Panc1 (cell line): Measurements from ENCODE around the gene KIF15. TPM values are rescaled to one million over a fixed set of nuclear protein-coding genes. Genes with fewer than 3 reads are reported as not detected.

Source experiments
- ATAC-seq: fragments of 200-7000 bp; cut with Tn5 transposase; 2 replicates; pipeline ENCODE4 v1.9.1; 2020; ENCODE audit warnings: mild to moderate bottlenecking, moderate library complexity
- BruUV-seq: library from RNA; stranded (reverse); fragments of 400-500 nt; replicated peaks from 2 replicates; lab custom pipeline; 2021; lab: Mats Ljungman, UMichigan
- CTCF ChIA-PET: fragments of 300-600 bp; sonication (Branson Sonifier 250); formaldehyde crosslinking; loops from one replicate; lab custom pipeline; 2022; ENCODE audit warnings: antibody characterized with exemption; lab: Charles Lee
- POLR2A ChIA-PET: fragments of 300-600 bp; sonication (Branson Sonifier 250); formaldehyde crosslinking; loops from one replicate; lab custom pipeline; 2022; ENCODE audit warnings: antibody characterized with exemption; lab: Charles Lee
- DNase-seq: peaks from one replicate; pipeline ENCODE4 v3.0.0-alpha.2; 2010; ENCODE audit warnings: low read depth, low spot score
- H3K27ac ChIP-seq: 2 replicates; pipeline ENCODE4 v1.5.1; 2011; ENCODE audit warnings: mild to moderate bottlenecking, low read length, inconsistent platforms
- H3K27me3 ChIP-seq: fragments of 200-500 bp; sonication (Bioruptor generic); 2 replicates; pipeline ENCODE4 v1.6.0; 2014; ENCODE audit warnings: low read length, inconsistent platforms; ENCODE audit not compliant: control insufficient read depth, insufficient read depth
- H3K36me3 ChIP-seq: fragments of 200-500 bp; sonication (Bioruptor generic); 2 replicates; pipeline ENCODE4 v1.5.1; 2014; ENCODE audit warnings: inconsistent platforms, mild to moderate bottlenecking, low read length, moderate library complexity; ENCODE audit not compliant: control insufficient read depth, insufficient read depth
- H3K4me1 ChIP-seq: 2 replicates; pipeline ENCODE4 v1.5.1; 2011; ENCODE audit warnings: inconsistent platforms, mild to moderate bottlenecking, low read length, moderate library complexity; ENCODE audit not compliant: control insufficient read depth, insufficient read depth
- H3K4me3 ChIP-seq, 2 experiments: 2 replicates each; pipeline ENCODE4 v1.5.1; 2011 to 2012; ENCODE audit warnings: low read depth in 2 of 2, low read length in 2 of 2, mild to moderate bottlenecking in 2 of 2, inconsistent platforms in 1 of 2, moderate library complexity in 1 of 2
- H3K9me3 ChIP-seq: fragments of 200-500 bp; sonication (Bioruptor generic); 2 replicates; pipeline ENCODE4 v1.5.1; 2014; ENCODE audit warnings: low read depth, mild to moderate bottlenecking, inconsistent platforms, low read length, moderate library complexity; ENCODE audit not compliant: control insufficient read depth, insufficient read depth
- POLR2AphosphoS5 ChIP-seq: IDR thresholded peaks from 2 replicates; pipeline ENCODE4 v1.6.1; 2012; ENCODE audit warnings: mild to moderate bottlenecking, low read depth, low read length, moderate library complexity
- REST ChIP-seq, 2 experiments: IDR thresholded peaks; 2 replicates each; pipeline ENCODE4 v1.6.1; 2011 to 2012; ENCODE audit warnings: low read depth in 2 of 2, control low read depth in 1 of 2, low read length in 1 of 2, mild to moderate bottlenecking in 1 of 2, moderate library complexity in 1 of 2; ENCODE audit not compliant: insufficient read depth in 1 of 2
- SIN3A ChIP-seq: IDR thresholded peaks from 2 replicates; pipeline ENCODE4 v1.6.1; 2012; ENCODE audit warnings: low read depth, mild to moderate bottlenecking, low read length, moderate library complexity, borderline replicate concordance; ENCODE audit not compliant: insufficient read depth
- TCF7L2 ChIP-seq: IDR thresholded peaks from 2 replicates; pipeline ENCODE4 v1.6.1; 2011; ENCODE audit warnings: mild to moderate bottlenecking, low read depth, low read length, inconsistent platforms
- in situ Hi-C: cut with HindIII; loops from 2 replicates; pipeline ENCODE4 v1.10.0; 2016; ENCODE audit warnings: low sequenced_read_pairs, low pct_unique_long_range_greater_than_20kb
- intact Hi-C: fragments of 100-400 bp; cut with micrococcal nuclease; formaldehyde crosslinking; loops from one replicate; pipeline ENCODE4 v1.10.0; 2022; ENCODE audit not compliant: unreplicated experiment
- total RNA-seq: library from RNA; stranded (reverse); gene quantifications from one replicate; pipeline ENCODE4 v1.2.1, GENCODE V29; 2021; ENCODE audit not compliant: unreplicated experiment
- TF ChIP-seq, protein P1 (sequence below): fragments of 450-650 bp; IDR thresholded peaks from 2 replicates; pipeline ENCODE4 v1.5.1; 2017; ENCODE audit warnings: mild to moderate bottlenecking

KIF15 gene
- total RNA-seq, 1 experiment from 2014 or later, result 12.2 TPM

GRCh38 chr3:44885618-44886017 is 124.0 kb downstream of the KIF15 start:
- TF ChIP-seq, protein P1, sequence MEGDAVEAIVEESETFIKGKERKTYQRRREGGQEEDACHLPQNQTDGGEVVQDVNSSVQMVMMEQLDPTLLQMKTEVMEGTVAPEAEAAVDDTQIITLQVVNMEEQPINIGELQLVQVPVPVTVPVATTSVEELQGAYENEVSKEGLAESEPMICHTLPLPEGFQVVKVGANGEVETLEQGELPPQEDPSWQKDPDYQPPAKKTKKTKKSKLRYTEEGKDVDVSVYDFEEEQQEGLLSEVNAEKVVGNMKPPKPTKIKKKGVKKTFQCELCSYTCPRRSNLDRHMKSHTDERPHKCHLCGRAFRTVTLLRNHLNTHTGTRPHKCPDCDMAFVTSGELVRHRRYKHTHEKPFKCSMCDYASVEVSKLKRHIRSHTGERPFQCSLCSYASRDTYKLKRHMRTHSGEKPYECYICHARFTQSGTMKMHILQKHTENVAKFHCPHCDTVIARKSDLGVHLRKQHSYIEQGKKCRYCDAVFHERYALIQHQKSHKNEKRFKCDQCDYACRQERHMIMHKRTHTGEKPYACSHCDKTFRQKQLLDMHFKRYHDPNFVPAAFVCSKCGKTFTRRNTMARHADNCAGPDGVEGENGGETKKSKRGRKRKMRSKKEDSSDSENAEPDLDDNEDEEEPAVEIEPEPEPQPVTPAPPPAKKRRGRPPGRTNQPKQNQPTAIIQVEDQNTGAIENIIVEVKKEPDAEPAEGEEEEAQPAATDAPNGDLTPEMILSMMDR, result no peak
- TF ChIP-seq POLR2AphosphoS5 (no peak), SIN3A (no peak), TCF7L2 (no peak), REST (IDR thresholded peaks at IDR 0.05; ENCODE audit: insufficient read depth in 1 of 2, low read depth in 2 of 2, low read length in 1 of 2) (no peak)
- no peaks in the 10 kb centered on the region for H3K9me3 ChIP-seq
- BruUV-seq, result no TSS peak

DNA sequence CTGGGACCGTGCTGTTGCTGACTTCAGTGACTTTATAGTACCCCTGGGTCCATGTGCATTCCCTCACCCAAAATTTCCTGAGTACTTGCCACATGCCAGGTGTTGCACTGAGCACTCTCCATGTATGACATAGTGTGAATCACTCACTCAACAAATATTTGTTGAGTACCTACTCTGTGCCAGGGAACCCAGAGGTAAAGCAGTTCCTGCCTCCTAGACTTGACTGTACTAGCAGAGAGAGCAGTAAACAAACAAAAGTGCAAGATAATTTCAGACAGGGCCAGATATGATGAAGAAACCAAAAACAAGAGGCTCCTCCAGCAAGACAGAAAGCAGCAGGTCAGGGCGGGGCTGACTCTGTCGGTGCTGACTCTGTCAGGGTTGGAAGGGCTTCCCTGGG is 125.0 kb downstream of the KIF15 start:
- peak; percentile 73 for DNase-seq
- intact Hi-C loops (no loop called here), in situ Hi-C loops (no loop called here)
- TF ChIP-seq SIN3A, result no peak
- TF ChIP-seq TCF7L2, result no peak
- TF ChIP-seq, protein P1, result no peak
- no peak for TF ChIP-seq POLR2AphosphoS5
- TF ChIP-seq REST (IDR thresholded peaks at IDR 0.05; ENCODE audit: insufficient read depth in 1 of 2, low read depth in 2 of 2, low read length in 1 of 2), result no peak
- CTCF ChIA-PET, result no interaction called here
- H3K4me3 ChIP-seq, result no peak overlapping the region
- H3K27me3 ChIP-seq, result no peaks in the 10 kb centered on the region
- no peaks in the 10 kb centered on the region for H3K36me3 ChIP-seq
- H3K27ac ChIP-seq, result no peak overlapping the region
- H3K4me1 ChIP-seq, result peaks cover 8% of the 10 kb centered on the region; the same call in 1 of the 2 replicates
- no peaks in the 10 kb centered on the region for H3K9me3 ChIP-seq
- peak; percentile 74 for ATAC-seq
- POLR2A ChIA-PET, result no interaction called here
- no TSS peak for BruUV-seq

More at GRCh38 chr3:44885618-44886017, 124.0 kb downstream of the KIF15 start:
- in situ Hi-C loops, result no loop called here
- H3K4me3 ChIP-seq, result no peak overlapping the region
- POLR2A ChIA-PET, result no interaction called here
- H3K27me3 ChIP-seq, result no peaks in the 10 kb centered on the region
- intact Hi-C loops, result no loop called here
- peak overlapping the region; percentile 49; the same call in 1 of the 2 replicates for H3K27ac ChIP-seq
- CTCF ChIA-PET, result no interaction called here
- DNase-seq, result peak; percentile 86
- ATAC-seq, result peak; percentile 89
- H3K4me1 ChIP-seq, result peaks cover 8% of the 10 kb centered on the region; the same call in 1 of the 2 replicates
- no peaks in the 10 kb centered on the region for H3K36me3 ChIP-seq
